ENCODE results near the gene COX7A2L.
"Not testable (repeated sequence)": the region's sequence is repeated elsewhere in the genome, so short reads cannot be mapped to it uniquely, and the experiment has no call there.

Gene COX7A2L

DNA sequence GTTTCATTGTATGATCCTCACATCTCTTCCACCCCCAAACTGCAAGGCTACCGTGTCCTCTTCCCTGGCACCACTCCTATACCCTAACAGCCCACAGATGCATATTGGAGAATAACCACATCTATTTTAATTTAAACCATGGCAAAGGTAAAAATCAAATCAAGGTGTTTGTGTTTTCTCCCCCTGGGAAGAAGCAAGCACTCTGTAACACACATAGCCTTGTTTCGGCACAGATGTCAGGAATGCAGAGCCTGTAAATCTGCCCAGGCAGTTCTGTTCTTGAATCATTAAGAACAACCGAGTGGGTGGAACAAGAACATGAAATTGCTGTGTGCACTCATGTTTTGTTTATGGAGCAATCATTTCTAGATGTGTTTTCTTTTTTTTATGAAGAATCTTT is 6.8 kb upstream of the COX7A2L start:
- DNase-seq (ENCODE audit: low spot score) = no peak

DNA sequence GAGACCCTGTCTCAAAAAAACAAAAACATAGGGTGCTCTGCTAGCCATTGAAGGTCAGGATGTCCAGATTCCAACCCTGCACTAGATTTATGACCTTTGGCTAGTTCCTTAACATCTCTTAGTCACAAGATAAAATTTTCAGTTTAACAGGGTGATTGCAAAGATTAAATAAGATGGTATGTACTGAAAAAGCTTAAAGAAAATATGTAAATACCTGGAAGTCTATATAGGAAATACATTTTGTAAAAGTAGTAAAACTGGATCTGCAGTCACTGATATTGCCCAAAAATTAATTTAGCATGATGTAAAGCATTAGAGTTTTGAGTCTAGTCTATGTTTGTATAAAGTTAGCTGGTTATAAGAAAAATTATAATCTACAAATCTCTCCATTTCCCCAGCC is 5.4 kb upstream of the COX7A2L start:
- no peak for DNase-seq (ENCODE audit: low spot score)

DNA sequence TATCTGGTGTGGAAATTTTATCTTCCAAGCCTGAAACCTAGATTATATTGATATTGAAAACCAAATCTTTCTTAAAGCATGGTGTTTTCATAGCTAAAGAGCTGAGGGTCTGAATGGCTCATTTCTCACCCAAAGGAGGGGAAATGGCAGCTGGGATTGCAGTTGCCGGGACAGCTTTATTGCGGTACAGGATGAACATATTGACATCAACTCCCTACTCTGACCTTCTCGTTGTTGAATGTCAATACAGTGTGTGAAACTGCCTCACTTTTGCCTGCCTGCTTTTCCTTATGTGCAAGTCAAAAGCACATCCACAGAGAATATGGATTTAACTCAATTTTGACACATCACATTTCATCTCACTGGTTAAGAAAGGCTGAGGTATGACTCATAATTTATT is 3.6 kb upstream of the COX7A2L start:
- DNase-seq (ENCODE audit: low spot score) = no peak

DNA sequence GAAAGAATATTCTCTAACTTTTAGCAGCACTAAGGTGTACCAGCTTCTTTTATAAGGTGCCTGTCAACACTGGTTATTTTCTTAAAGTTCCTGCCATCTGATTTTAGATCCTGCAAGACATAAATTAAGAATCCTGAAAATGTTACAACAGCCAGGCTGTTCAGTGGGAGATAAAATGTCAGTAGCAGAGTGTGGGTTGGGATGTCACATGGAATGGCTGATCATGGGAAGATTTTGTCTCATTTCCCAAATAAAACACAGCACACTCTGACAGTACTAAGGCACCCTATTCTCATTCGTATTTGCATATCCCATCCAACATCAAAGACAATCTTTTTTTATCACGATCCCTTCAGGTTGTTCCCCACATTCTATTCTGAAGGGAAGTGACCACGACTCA is 2.4 kb upstream of the COX7A2L start:
- DNase-seq (ENCODE audit: low spot score) = no peak

DNA sequence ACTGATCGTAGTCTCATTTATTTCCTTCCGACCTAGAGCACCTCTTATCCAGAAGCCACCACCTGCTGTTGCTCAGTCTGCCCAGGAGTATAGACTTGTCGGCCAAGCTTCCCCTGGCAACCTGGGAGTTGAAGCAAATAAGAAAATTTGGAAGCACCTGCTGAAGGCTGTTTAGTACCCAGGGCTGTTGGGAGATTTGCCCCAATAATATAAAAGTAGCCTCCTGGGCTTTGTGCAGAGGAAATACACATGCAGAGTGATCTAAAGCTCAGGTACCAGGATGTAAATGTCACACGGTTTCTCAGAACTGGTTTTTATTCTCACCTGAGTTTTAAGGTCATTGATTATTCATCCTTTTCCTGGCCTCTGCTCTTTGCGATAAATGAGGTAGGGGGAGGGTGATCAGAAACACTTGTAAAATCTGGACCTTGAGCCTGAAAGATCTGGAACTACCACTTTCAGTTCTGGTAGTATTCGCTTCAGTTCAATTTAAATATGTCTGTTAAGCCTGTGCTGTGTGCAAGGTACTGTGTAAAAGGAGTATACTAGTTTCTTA is 789 bp upstream of the COX7A2L start:
- no peak for DNase-seq (ENCODE audit: low spot score)

DNA sequence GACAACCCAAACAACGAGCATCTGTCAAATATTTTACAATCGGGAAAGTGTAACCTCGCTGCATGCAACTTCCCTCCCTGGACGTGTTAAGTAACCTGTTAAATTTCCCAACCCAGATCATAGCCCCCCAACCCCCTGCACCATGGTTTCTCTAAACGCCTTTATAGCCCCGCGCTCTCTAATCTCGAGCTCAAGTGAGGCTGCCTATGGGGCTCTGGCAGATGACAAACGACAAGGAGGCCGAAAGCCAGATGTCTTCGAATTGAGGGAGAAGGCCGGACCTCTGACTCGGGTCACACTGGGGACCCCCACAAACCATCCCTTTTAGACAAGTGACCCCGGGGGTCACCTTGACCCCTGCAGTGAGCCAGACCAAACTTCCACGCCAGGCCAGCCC is 526 bp downstream of the COX7A2L start:
- no peak for DNase-seq (ENCODE audit: low spot score)

DNA sequence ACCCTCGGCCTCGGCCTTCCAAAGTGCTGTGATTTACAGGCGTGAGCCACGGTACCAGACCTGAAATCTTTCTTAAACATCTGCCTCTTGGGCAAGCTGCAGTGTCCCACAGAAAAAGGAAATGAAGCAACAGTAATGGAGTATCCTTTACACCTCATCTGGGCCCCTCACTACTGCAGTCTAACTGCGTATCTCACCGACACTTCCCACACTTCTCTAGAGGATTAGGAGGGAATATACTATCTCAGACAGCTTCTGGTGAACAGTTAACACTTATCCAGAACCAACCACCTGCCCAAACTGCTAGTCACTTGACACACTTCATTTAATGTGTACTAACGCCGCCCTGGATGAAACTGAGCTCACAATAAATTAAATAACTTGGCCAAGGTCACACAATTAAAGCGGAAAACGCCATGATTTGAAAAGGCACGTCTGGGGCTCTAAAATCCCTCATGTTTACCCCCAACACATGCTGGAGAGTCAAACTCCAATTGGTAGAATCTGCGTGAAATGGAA is 993 bp downstream of the COX7A2L start:
- no peak for DNase-seq (ENCODE audit: low spot score)

DNA sequence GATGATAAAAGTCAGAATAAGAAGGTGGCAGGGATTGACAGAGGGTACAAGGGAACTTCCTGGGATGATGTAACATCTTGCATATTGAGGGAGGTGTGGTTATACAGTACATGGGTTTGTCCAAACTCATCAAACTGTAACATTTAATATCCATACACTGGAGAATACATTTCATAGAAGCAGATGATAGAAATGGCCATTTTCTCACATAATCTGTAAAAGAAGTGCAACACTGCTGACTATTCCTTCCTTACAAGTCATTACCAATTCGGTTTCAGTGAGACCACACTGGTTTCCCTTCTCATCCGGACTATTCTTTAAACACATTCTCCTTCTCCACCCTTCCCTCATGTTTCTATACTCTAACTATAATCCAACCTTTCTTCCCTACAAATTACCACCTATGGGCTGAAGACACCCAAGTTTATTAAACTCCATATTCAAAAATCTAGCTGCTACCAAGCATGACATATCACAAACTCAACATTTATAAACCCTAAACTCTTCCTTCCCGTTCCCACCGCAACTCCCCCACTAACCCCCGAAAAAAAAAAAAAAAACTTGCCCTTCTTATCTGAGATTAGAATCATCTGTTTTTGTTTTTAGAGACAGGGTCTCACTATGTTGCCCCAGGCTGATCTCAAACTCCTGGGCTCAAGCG is 1.6 kb downstream of the COX7A2L start:
- DNase-seq (ENCODE audit: low spot score) = no peak

DNA sequence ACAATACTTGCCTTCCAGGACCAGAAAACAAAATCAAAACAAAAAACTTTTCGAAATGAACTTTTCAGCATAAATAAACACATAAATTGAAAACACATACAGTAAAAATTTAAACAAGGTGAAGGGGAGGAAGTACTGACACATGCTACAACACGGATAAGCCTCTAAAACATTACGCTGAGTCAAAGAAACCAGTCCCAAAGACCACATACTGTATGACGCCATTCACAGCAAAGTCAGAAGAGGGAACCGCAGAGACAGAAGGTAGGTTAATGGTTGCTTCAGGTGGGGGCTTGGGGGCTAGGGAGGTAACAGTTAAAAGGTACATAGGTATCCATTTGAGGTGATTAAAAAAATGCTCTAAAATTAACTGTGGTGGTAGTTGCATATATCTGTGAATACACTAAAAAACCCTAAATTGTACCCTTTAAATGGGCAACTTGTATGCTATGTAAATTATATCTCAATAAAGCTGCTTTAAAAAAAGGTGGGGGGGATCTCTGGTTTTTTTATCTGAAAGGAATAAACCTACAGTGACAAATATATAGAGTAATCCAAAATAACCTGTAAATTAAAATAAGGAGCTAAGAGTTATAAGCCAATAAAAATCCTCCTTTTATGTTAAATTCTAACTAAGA is 7.1 kb downstream of the COX7A2L start:
- DNase-seq (ENCODE audit: low spot score) = no peak

DNA sequence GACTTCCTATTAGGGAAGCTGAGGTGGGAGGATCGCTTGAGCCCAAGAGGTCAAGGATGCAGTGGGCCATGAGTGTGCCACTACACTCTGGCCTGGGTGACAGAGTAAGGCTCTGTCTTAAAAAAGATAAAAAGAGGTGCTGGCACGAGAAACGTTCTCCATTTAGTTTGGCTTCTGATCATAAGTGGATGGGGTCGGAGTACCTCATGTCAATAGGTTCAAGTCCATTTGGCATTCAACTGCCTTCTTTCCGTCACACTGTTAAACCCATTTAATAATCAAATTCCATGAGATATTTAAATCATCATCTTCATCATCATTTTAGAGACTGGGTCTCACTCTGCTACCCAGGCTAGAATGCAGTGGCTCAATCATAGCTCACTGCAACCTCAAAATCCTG is 9.2 kb downstream of the COX7A2L start:
- DNase-seq (ENCODE audit: low spot score) = no peak

DNA sequence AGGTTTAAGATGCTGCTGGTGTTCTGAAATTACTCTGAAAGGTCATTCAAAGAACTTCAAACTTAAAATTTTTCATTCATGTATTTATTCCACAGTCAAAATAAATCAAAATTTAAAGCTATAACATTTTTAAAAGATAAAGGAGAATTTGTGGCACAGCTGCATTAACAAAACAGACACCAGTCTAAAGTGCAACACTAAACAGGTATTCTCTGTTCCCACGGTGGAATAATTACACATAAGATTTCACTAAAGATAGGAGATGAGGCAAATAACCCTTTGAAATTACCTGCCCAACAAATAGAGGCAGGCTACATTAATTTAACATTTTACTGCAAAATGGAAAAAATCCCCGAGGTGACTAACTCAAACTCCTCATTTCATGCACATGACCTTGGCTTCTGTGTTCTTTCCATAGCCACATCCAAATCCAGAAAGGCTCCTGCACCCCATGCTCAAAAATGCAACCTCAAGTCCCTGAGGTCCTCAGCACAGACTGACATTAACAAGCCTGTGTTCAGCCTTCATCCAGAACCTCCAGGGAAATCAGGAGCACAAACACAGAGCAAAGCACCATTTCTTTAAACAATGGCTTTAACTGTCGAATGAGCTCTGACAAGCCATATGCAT is 10.5 kb downstream of the COX7A2L start:
- DNase-seq (ENCODE audit: low spot score) = no peak

DNA sequence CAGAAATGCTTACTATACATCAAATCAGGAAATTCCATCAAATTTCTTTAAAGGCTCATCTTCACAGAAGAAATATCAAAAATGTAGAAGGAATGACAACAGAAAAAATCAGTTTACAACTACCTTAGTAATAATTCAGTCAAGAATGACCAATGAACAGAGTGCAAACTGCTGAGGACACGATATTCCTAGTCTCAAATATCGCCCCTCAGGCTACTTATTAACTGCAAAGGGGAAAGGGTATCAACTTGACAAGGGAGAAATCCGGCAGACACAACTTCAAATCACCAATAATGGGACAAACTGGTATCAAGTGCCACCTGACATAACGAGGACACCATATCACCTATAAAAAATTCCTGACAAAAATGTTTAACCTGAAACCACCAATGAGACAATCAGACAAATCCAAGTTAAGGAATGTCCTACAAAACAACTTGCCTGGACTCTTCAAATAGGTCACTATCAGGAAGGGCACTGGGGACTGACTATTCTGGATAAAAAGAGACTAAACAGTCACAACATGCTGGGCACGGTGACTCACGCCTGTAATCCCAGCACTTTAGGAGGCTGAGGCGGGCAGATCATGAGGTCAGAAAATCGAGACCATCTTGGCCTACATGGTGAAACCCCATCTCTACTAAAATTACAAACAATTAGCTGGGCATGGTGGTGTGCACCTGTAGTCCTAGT is 12.8 kb downstream of the COX7A2L start:
- DNase-seq (ENCODE audit: low spot score) = no peak

DNA sequence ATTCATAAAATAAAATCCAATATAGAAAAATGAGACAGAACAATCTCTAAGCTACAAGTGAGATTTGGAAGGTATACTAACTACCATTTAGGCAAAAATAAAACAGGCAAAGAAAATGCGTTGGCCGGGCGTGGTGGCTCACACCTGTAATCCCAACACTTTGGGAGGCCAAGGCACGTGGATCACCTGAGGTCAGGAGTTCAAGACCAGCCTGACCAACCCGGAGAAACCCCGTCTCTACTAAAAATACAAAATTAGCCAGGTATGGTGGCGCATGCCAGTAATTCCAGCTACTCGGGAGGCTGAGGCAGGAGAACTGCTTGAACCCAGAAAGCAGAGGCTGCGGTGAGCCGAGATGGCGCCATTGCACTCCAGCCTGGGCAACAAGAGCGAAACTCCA is 13.5 kb downstream of the COX7A2L start:
- not testable (repeated sequence) for DNase-seq (ENCODE audit: low spot score)

DNA sequence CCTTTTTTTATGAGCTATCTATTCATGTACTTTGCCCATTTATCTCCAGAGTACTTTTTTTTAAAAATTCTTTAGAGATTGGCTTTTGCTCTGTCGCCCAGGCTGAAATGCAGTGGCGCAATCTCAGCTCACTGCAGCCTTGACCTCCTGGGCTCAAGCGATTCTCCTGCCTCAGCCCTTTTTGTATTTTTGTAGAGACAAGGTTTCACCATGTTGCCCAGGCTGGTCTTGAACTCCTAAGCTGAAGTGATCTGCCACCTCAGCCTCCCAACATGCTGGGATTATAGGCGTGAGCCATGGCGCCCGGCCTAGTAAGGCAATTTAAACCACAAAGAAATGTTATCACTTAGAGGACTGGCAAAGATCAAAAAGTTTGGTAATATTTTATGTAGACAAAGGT is 14.2 kb downstream of the COX7A2L start:
- not testable (repeated sequence) for DNase-seq (ENCODE audit: low spot score)

DNA sequence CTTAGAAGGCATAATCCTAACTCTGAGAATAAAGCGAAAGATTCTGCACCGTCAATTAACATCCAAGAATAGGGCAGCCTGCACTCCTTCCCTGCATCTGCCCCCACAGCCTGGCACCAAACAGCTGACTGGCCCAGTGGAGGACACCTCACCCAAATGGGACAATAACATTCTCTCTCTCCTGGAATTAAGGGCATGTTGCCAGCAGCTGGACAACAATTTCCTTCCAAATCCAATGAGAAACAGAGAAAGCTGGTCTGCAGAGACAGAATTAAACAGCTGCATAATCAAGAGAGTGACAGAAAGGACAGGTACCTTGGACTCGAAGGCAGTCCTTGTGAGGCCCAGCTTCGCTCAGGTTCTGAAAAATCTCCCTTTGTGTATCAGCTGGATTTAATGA is 15.0 kb downstream of the COX7A2L start:
- DNase-seq (ENCODE audit: low spot score) = no peak

DNA sequence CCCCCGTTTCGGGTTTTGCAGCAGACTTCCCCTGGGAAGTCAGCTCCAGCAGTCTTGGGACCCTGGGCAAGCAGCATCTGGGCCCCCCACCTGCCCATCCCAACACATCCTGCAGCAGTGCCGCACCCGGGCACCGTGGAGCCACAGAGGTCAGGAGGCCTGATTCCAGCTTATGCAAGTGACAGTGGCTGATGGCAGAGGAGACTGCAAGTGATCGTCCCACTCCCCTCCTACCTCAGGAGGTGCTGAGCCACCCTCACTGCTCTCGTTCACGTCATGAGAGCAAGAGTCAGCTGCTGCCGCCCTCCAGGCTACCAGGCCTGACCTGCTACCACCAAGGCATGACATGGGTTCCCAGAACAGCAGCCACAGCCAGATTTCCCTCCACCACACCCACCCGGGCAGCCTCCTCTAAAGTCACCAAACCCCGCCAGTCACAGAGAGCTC is 18.2 kb downstream of the COX7A2L start:
- no peak for DNase-seq (ENCODE audit: low spot score)

DNA sequence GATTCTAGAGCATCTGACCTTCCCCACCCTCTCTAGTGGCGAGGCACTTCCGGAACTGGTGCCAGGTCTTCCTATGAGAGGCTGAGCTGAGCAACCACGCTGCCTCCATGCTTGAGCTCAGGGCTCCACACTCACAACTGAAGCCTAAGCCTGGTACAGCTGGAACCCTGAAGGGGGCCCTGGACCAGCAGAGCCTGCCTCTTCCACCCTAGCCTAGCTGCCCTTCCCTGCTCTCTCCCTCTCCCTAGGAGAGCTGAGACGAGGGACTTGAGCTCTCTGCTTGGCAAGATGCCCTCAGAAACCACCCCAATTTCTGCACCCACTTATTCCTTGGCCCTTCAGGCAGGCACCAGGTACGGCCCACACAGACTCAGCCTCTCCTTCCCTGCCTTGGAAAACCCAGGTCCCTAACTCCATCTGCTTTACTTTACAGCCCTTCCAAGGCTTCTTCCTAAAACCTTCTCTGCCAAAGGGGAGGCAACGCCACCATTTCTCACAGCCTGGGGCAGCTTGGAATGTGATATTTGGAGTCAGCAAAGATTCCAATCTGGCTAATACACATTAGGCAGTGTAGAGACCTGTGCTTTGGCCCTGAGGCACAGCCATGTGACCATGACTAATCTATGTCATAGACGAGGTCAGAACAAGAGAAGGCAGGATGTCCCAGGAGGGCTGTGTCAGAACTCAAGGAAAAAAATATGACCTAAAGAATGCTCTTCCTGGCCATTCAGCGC is 18.8 kb downstream of the COX7A2L start:
- no peak for DNase-seq (ENCODE audit: low spot score)

DNA sequence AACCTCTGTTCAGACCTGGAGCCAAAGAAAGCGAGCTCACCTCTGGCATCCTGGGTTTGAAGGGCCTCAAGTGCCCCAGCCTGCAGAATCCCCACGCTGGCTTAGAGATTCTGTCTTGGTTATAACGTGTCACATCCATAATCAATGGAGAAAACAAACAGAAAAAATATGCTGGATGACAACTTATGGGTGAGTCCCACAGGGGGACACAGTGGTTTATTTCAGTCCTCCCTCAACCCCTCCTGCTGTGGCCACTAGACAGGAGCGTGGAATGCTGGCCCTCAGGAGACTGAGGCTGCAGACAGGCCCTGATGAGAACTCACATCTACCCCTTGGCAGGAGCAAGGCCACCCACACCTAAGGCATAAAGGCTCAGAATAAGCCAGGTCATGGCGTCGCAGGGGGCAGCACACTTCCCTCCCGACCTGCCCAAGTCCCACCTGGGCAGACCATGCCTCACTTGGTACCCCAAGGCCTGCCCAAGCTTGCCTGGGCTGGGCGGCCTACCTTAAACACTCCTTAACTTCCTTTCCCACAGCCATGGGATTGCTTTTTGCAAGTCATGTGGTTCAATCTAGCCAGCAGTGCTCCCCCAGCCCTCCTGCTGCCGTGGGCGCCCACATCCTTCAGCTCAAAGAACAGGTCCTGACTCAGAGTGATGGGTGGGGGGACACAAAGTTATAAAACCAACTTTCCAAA is 19.9 kb downstream of the COX7A2L start:
- DNase-seq (ENCODE audit: low spot score) = no peak

DNA sequence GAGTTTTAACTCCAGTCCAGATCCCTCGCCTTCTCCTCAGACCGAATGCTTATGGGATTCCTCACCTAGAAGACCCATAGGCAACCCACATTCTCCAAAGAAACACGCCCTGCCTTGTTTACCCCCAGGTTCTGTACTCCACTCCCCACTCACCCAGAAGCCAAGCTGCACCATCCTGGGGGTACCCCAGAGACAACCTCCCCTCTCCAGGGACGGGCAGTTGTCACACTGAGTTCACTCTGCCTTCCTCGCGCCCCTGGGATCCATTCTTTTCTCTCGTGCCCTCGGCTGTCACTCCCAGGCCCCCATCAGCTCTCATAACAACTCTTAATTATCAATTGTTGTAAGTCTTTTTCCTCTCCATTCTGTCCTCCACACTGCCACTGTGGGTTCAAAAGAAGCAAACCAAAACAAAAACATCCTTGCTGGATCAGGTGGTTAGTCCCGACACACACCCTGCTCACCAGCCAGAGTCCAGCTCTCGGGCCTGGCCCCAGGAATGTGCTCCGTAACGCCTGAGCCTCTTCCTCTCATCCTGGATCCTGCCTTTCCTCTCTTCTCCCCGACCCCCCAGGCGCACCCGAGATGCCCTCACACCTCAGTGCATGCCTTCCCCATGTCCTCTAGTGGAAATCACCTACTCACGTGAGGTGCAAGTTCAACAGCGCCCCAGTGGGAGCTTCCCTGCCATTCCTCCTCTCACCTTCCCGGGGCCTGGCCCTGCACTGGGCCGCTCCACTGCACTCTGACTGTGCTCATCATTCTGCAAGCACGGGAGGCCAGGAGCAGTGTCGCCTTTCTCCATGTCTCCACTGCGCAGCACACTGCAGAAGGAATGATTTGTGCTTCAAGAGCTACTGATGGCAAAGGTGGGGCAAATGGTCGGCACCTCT is 20.7 kb downstream of the COX7A2L start:
- DNase-seq (ENCODE audit: low spot score) = no peak
